Measurements from ENCODE around the gene ZC3H10. TPM values are rescaled to one million over a fixed set of nuclear protein-coding genes. Genes with fewer than 3 reads are reported as not detected.

The ZC3H10 gene
- total RNA-seq, 1 experiment from 2014 or later = 11.3 TPM

GRCh38 chr12:56127888-56128669 lies 10.0 kb downstream of the ZC3H10 start, which contains the start of gene ESYT1 (continued):
- no peak for TF ChIP-seq CREB1 (CRISPR knock-in tag; IDR thresholded peaks at IDR 0.05)
- no peak for TF ChIP-seq ZNF121 (CRISPR knock-in tag; IDR thresholded peaks at IDR 0.05)
- TF ChIP-seq, protein P1, sequence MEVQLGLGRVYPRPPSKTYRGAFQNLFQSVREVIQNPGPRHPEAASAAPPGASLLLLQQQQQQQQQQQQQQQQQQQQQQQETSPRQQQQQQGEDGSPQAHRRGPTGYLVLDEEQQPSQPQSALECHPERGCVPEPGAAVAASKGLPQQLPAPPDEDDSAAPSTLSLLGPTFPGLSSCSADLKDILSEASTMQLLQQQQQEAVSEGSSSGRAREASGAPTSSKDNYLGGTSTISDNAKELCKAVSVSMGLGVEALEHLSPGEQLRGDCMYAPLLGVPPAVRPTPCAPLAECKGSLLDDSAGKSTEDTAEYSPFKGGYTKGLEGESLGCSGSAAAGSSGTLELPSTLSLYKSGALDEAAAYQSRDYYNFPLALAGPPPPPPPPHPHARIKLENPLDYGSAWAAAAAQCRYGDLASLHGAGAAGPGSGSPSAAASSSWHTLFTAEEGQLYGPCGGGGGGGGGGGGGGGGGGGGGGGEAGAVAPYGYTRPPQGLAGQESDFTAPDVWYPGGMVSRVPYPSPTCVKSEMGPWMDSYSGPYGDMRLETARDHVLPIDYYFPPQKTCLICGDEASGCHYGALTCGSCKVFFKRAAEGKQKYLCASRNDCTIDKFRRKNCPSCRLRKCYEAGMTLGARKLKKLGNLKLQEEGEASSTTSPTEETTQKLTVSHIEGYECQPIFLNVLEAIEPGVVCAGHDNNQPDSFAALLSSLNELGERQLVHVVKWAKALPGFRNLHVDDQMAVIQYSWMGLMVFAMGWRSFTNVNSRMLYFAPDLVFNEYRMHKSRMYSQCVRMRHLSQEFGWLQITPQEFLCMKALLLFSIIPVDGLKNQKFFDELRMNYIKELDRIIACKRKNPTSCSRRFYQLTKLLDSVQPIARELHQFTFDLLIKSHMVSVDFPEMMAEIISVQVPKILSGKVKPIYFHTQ (CRISPR knock-in tag; IDR thresholded peaks at IDR 0.05) = no peak
- TF ChIP-seq ZNF317 (CRISPR knock-in tag; IDR thresholded peaks at IDR 0.05; ENCODE audit: borderline replicate concordance, low read depth) = no peak
- TF ChIP-seq TP53 (CRISPR knock-in tag; IDR thresholded peaks at IDR 0.05) = no peak
- TF ChIP-seq MAX (CRISPR knock-in tag; IDR thresholded peaks at IDR 0.05) = peak; percentile 82
- no peak for TF ChIP-seq SMAD4 (CRISPR knock-in tag; IDR thresholded peaks at IDR 0.05)
- no peak for TF ChIP-seq ZNF671 (CRISPR knock-in tag; IDR thresholded peaks at IDR 0.05)
- no peak for TF ChIP-seq NR2C2 (CRISPR knock-in tag; IDR thresholded peaks at IDR 0.05)
- TF ChIP-seq OVOL2 (CRISPR knock-in tag; IDR thresholded peaks at IDR 0.05; ENCODE audit: borderline replicate concordance) = no peak
- no peak for TF ChIP-seq GRHL2 (CRISPR knock-in tag; IDR thresholded peaks at IDR 0.05; ENCODE audit: insufficient replicate concordance, severe bottlenecking)
- TF ChIP-seq NR1H2 (CRISPR knock-in tag; IDR thresholded peaks at IDR 0.05) = no peak
- no peak for TF ChIP-seq ZNF416 (CRISPR knock-in tag; IDR thresholded peaks at IDR 0.05)
- no peak for TF ChIP-seq ZNF138 (CRISPR knock-in tag; conservative IDR thresholded peaks at IDR 0.05)
- 0 out of 2 replicates have a peak, but pooled peaks have one; percentile 34 for TF ChIP-seq KAT7 (CRISPR knock-in tag; IDR thresholded peaks at IDR 0.05; ENCODE audit: borderline replicate concordance)
- no peak for TF ChIP-seq JAZF1 (CRISPR knock-in tag; IDR thresholded peaks at IDR 0.05)
- peak; percentile 81 for TF ChIP-seq ETV6 (CRISPR knock-in tag; IDR thresholded peaks at IDR 0.05)
- TF ChIP-seq, protein P2, sequence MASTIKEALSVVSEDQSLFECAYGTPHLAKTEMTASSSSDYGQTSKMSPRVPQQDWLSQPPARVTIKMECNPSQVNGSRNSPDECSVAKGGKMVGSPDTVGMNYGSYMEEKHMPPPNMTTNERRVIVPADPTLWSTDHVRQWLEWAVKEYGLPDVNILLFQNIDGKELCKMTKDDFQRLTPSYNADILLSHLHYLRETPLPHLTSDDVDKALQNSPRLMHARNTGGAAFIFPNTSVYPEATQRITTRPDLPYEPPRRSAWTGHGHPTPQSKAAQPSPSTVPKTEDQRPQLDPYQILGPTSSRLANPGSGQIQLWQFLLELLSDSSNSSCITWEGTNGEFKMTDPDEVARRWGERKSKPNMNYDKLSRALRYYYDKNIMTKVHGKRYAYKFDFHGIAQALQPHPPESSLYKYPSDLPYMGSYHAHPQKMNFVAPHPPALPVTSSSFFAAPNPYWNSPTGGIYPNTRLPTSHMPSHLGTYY (CRISPR knock-in tag; IDR thresholded peaks at IDR 0.05) = no peak
- TF ChIP-seq, protein P3, sequence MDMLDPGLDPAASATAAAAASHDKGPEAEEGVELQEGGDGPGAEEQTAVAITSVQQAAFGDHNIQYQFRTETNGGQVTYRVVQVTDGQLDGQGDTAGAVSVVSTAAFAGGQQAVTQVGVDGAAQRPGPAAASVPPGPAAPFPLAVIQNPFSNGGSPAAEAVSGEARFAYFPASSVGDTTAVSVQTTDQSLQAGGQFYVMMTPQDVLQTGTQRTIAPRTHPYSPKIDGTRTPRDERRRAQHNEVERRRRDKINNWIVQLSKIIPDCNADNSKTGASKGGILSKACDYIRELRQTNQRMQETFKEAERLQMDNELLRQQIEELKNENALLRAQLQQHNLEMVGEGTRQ (CRISPR knock-in tag; IDR thresholded peaks at IDR 0.05) = peak; percentile 71
- TF ChIP-seq HMGA2 (CRISPR knock-in tag; IDR thresholded peaks at IDR 0.05) = 0 out of 2 replicates have a peak, but pooled peaks have one; percentile 25
- TF ChIP-seq NFATC4 (CRISPR knock-in tag; IDR thresholded peaks at IDR 0.05) = 0 out of 2 replicates have a peak, but pooled peaks have one; percentile 27
- TF ChIP-seq CBFB (CRISPR knock-in tag; IDR thresholded peaks at IDR 0.05; ENCODE audit: low read depth) = no peak
- TF ChIP-seq, protein P4, sequence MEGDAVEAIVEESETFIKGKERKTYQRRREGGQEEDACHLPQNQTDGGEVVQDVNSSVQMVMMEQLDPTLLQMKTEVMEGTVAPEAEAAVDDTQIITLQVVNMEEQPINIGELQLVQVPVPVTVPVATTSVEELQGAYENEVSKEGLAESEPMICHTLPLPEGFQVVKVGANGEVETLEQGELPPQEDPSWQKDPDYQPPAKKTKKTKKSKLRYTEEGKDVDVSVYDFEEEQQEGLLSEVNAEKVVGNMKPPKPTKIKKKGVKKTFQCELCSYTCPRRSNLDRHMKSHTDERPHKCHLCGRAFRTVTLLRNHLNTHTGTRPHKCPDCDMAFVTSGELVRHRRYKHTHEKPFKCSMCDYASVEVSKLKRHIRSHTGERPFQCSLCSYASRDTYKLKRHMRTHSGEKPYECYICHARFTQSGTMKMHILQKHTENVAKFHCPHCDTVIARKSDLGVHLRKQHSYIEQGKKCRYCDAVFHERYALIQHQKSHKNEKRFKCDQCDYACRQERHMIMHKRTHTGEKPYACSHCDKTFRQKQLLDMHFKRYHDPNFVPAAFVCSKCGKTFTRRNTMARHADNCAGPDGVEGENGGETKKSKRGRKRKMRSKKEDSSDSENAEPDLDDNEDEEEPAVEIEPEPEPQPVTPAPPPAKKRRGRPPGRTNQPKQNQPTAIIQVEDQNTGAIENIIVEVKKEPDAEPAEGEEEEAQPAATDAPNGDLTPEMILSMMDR (IDR thresholded peaks at IDR 0.05) = no peak
- no peak for TF ChIP-seq ATF6 (CRISPR knock-in tag; IDR thresholded peaks at IDR 0.05)
- TF ChIP-seq, protein P5, sequence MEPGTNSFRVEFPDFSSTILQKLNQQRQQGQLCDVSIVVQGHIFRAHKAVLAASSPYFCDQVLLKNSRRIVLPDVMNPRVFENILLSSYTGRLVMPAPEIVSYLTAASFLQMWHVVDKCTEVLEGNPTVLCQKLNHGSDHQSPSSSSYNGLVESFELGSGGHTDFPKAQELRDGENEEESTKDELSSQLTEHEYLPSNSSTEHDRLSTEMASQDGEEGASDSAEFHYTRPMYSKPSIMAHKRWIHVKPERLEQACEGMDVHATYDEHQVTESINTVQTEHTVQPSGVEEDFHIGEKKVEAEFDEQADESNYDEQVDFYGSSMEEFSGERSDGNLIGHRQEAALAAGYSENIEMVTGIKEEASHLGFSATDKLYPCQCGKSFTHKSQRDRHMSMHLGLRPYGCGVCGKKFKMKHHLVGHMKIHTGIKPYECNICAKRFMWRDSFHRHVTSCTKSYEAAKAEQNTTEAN (CRISPR knock-in tag; IDR thresholded peaks at IDR 0.05) = no peak
- TF ChIP-seq ZNF263 (CRISPR knock-in tag; IDR thresholded peaks at IDR 0.05; ENCODE audit: low read depth) = no peak
- TF ChIP-seq, protein P6, sequence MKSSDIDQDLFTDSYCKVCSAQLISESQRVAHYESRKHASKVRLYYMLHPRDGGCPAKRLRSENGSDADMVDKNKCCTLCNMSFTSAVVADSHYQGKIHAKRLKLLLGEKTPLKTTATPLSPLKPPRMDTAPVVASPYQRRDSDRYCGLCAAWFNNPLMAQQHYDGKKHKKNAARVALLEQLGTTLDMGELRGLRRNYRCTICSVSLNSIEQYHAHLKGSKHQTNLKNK (CRISPR knock-in tag; IDR thresholded peaks at IDR 0.05) = no peak

Measured in WTC11 (cell line).